HFFc6 (cell line): ENCODE measurements around the gene FKBP7. TPM values are rescaled to one million over a fixed set of nuclear protein-coding genes. Genes with fewer than 3 reads are reported as not detected.

ENCODE experiments used
- DNase-seq: peaks from one replicate; pipeline ENCODE4 v3.0.0-alpha.2; 2018
- H3K27ac Mint-ChIP-seq: 2 replicates; pipeline ENCODE4 v1.8.0; 2020; ENCODE audit warnings: mild to moderate bottlenecking, mixed read lengths
- H3K27me3 Mint-ChIP-seq: 2 replicates; pipeline ENCODE4 v1.8.0; 2021; ENCODE audit warnings: mild to moderate bottlenecking, moderate library complexity, mixed read lengths; ENCODE audit not compliant: insufficient read depth
- H3K36me3 Mint-ChIP-seq: 2 replicates; pipeline ENCODE4 v1.8.0; 2021; ENCODE audit warnings: low read depth, mixed read lengths
- H3K4me1 Mint-ChIP-seq: 2 replicates; pipeline ENCODE4 v1.8.0; 2020; ENCODE audit warnings: low read depth, mixed read lengths
- H3K4me3 Mint-ChIP-seq: 2 replicates; pipeline ENCODE4 v1.8.0; 2020; ENCODE audit warnings: mild to moderate bottlenecking, moderate library complexity, mixed read lengths
- H3K9me3 Mint-ChIP-seq: 2 replicates; pipeline ENCODE4 v1.8.0; 2020; ENCODE audit warnings: mild to moderate bottlenecking, mixed read lengths
- CTCF ChIP-seq: fragments of 200-600 bp; sonication (generic); IDR thresholded peaks from 2 replicates; pipeline ENCODE4 v1.5.0; 2021; ENCODE audit warnings: antibody characterized with exemption, mild to moderate bottlenecking
- total RNA-seq, 6 experiments: library from RNA; stranded (reverse); fragmentation: NEBNext Ultra II Directional; extraction: Animal tissue kit (Norgen Biotek cat#: 25700); gene quantifications; 2 replicates in 1 of 6; 3 replicates in 5 of 6; pipeline ENCODE4 v1.2.3, GENCODE V29; 2021

Gene FKBP7
- total RNA-seq, 6 experiments from 2014 or later: 36.3 to 51.9 (median 43.7) TPM

DNA sequence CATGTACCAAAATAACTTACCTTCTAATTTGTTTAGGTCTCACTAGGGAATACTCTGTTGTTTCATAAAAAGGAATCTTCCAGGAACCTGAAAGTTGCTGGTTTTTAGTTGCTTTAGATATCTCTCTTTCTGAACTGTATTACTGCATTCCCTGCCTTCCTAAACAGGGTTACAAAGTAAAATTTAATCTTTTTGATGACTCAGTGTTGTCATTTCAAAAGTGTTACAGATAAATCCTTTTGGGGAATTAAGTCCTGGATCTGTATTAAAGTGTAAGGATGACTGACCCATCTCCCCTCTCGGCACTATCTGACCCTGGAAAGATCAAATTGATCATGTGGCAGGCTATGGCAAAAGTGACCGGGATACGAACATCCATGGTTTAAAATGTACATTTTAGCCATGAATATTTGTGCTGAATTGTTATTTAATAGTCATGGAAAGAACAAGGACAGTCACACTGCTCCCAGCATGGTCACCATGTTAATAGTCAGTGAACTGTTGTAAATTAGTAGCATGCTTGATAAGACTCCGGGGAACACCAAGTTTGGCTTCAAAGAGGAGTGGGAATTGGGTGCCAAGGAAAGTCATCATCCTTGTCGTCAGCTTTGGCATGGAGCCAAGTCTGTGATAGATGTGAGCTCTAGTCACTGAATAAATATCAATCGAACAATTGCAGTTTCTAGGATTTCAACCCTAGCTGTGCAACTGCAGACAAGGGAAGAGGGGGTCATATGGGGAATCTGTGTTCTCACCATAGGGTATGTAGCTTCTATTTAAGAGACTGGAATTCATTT is 6.0 kb upstream of the FKBP7 start:
- no peak for DNase-seq
- Mint-ChIP-seq H3K4me3 (no peak overlapping the region), H3K27ac (peak overlapping the region; percentile 11; the same call in 1 of the 2 replicates), H3K36me3 (peaks cover 29% of the 10 kb centered on the region), H3K9me3 (no peaks in the 10 kb centered on the region), H3K27me3 (no peaks in the 10 kb centered on the region), H3K4me1 (peaks cover 55% of the 10 kb centered on the region)
- no peak for TF ChIP-seq CTCF

DNA sequence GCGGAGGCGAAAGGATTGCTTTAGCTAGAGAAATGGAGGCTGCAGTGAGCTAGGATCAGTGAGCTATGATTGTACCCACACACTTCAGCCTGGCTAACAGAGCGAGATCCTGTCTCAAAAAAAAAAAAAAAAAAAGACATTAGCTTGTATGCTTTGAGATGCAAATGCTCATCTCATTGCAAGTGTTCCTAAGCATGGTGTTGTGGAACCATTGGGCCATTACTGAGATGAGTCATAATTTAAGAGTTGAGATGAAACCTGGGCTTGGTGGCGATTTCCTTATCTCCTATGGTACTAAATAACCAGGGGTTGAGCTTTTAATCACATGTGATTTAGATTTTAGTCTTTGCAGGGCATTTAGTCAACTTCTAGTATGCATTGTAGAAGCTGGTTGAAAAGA is 4.0 kb upstream of the FKBP7 start:
- no peak for DNase-seq
- H3K27ac Mint-ChIP-seq: no peak overlapping the region
- peaks cover 57% of the 10 kb centered on the region for H3K4me1 Mint-ChIP-seq
- peaks cover 19% of the 10 kb centered on the region for H3K36me3 Mint-ChIP-seq
- H3K4me3 Mint-ChIP-seq: peak overlapping the region; percentile 97
- TF ChIP-seq CTCF: no peak
- H3K27me3 Mint-ChIP-seq: peaks cover 1% of the 10 kb centered on the region; the same call in 1 of the 2 replicates
- H3K9me3 Mint-ChIP-seq: no peaks in the 10 kb centered on the region

DNA sequence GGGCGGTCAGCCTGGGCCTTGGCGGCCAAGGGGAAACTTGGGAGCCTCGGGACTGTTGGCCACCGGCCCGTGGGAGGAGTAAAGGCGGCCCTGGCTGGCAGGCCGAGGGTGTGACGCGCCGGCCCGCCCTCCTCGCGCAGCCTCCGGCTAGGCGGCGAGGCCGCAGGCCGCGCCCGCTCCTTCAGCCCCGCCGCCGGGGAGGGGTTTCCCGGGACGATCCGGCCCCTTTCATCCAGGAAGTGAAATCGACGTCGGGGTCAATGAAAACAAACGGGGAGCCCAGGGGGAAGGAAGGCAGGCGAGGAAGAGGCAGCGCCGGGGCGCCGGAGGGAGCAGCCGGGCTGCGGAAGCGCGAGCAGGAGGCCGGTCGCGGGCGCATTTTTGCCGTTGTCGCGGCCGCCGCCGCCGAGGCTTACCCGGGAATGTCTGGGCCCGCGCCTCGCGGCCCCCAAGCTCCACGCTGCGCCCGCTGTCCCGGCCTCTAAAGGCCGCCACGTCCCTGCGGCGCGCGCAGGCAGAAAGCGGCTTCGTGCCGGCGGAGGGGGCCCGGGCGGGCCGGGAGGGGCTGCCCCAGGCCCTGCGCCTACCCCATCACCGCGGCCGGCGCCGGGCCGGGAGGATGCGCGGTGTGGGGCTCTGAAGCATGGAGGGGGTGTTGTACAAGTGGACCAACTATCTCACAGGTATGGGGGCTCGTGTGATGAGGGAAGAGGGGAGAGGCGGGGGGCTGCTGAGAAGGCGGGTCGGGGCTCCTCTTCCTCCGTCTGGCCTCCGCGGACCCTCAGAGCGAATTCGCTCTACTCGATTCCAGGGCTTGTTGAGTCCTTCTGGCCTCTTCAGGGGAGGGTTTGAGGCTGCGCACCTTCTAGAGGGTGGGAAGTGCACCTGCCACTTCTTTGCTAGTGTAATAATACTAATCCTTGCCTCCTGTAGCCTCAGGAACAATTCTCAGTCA is 2.1 kb upstream of the FKBP7 start, which contains the start of gene PLEKHA3:
Gene PLEKHA3, plus strand, starts transcription at position 231 of the 955 bp plus-strand sequence. Its CDS starts 413 bp downstream, at position 644.
- no peak for TF ChIP-seq CTCF
- H3K9me3 Mint-ChIP-seq: no peaks in the 10 kb centered on the region
- peak within 1 kb of the TSS; percentile 99 for H3K27ac Mint-ChIP-seq
- peak within 1 kb of the TSS; percentile 97 for H3K4me3 Mint-ChIP-seq
- peak; percentile 93 for DNase-seq
- peaks cover 67% of the 10 kb centered on the region for H3K4me1 Mint-ChIP-seq
- peaks cover 1% of the 10 kb centered on the region; the same call in 1 of the 2 replicates for H3K27me3 Mint-ChIP-seq
- peaks cover 13% of the 10 kb centered on the region for H3K36me3 Mint-ChIP-seq

GRCh38 chr2:178479758-178480226 is 1.4 kb upstream of the FKBP7 start:
- Mint-ChIP-seq H3K27me3 (peaks cover 1% of the 10 kb centered on the region; the same call in 1 of the 2 replicates), H3K4me1 (peaks cover 63% of the 10 kb centered on the region), H3K27ac (peak overlapping the region; percentile 99), H3K9me3 (no peaks in the 10 kb centered on the region), H3K36me3 (peaks cover 10% of the 10 kb centered on the region), H3K4me3 (peak overlapping the region; percentile 96)
- no peak; the same call in 1 of the 2 replicates for TF ChIP-seq CTCF
- DNase-seq: no peak

DNA sequence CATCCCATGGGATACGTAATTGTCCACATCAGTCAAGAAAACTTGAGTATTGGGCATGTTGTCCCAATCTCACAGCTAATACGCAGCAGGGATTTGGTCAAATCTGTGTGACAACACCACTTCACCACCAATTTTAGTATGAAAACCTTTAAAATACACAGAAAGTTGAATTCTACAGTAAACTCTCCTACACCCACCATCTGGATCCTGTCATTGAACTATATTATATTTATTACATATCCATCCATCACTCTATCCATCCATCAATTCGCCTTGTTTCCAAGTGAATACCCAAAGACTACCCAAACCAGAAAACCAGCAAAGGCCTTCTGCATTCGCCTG is 846 bp upstream of the FKBP7 start:
- Mint-ChIP-seq H3K9me3 (no peaks in the 10 kb centered on the region), H3K27me3 (peaks cover 1% of the 10 kb centered on the region; the same call in 1 of the 2 replicates), H3K27ac (peak overlapping the region; percentile 99), H3K4me1 (peaks cover 60% of the 10 kb centered on the region), H3K4me3 (peak overlapping the region; percentile 96), H3K36me3 (peaks cover 10% of the 10 kb centered on the region)
- peak; percentile 13 for TF ChIP-seq CTCF
- no peak for DNase-seq
